CD14-positive monocyte (primary cell): ENCODE measurements around the gene GREM1. TPM values are rescaled to one million over a fixed set of nuclear protein-coding genes. Genes with fewer than 3 reads are reported as not detected.

Experiments used
- DNase-seq, 3 donors: peaks; one replicate each; pipeline ENCODE4 v3.0.0-alpha.2; 2011 to 2022
- H2AFZ ChIP-seq: 2 replicates; pipeline ENCODE4 v1.6.0; 2012; ENCODE audit warnings: mild to moderate bottlenecking, low read depth, low read length, inconsistent platforms; ENCODE audit not compliant: insufficient read depth, poor library complexity, severe bottlenecking
- H3K27ac ChIP-seq, 2 donors: 1 replicate in 1 of 2; 2 replicates in 1 of 2; pipeline ENCODE4 v1.5.1; 2012 to 2013; ENCODE audit warnings: low read length in 2 of 2, control low read depth in 1 of 2, inconsistent platforms in 1 of 2, low read depth in 1 of 2, mild to moderate bottlenecking in 1 of 2
- H3K27me3 ChIP-seq, 2 donors: one replicate each; pipeline versions ENCODE4 v1.6.0 to v1.6.1; 2011 to 2013; ENCODE audit warnings: low read length in 2 of 2; ENCODE audit not compliant: control insufficient read depth in 2 of 2, insufficient read depth in 2 of 2
- H3K36me3 ChIP-seq, 2 donors: replicated peaks in 1 of 2; 1 replicate in 1 of 2; 2 replicates in 1 of 2; pipeline versions ENCODE4 v1.5.1 to v1.6.1; 2012 to 2013; ENCODE audit warnings: low read length in 2 of 2, control low read depth in 1 of 2, inconsistent platforms in 1 of 2, mild to moderate bottlenecking in 1 of 2; ENCODE audit not compliant: insufficient read depth in 2 of 2, control insufficient read depth in 1 of 2
- H3K4me1 ChIP-seq, 2 donors: 1 replicate in 1 of 2; 2 replicates in 1 of 2; pipeline versions ENCODE4 v1.5.1 to v1.6.1; 2012 to 2013; ENCODE audit warnings: low read length in 2 of 2, control low read depth in 1 of 2, inconsistent platforms in 1 of 2, mild to moderate bottlenecking in 1 of 2, moderate library complexity in 1 of 2; ENCODE audit not compliant: insufficient read depth in 2 of 2, control insufficient read depth in 1 of 2
- H3K4me2 ChIP-seq: replicated peaks from 2 replicates; pipeline ENCODE3; 2012; ENCODE audit warnings: low read length, moderate library complexity, mild to moderate bottlenecking; ENCODE audit not compliant: poor library complexity, severe bottlenecking; ENCODE audit errors: extremely low read depth
- H3K4me3 ChIP-seq, 3 experiments: fragments of 200-600 bp in 1 of 3; sonication (generic) in 1 of 3; replicated peaks in 1 of 3; 1 replicate in 2 of 3; 2 replicates in 1 of 3; pipeline ENCODE4 v1.5.1; 2011 to 2013; ENCODE audit warnings: low read length in 3 of 3, mild to moderate bottlenecking in 3 of 3, control low read depth in 2 of 3, low read depth in 2 of 3, inconsistent platforms in 1 of 3, moderate library complexity in 1 of 3
- H3K79me2 ChIP-seq: 2 replicates; pipeline ENCODE4 v1.6.0; 2012; ENCODE audit warnings: mild to moderate bottlenecking, control low read depth, inconsistent platforms, low read length, moderate library complexity; ENCODE audit not compliant: insufficient read depth
- H3K9ac ChIP-seq: 2 replicates; pipeline ENCODE4 v1.6.0; 2017; ENCODE audit warnings: low read length, mild to moderate bottlenecking; ENCODE audit not compliant: insufficient read depth, poor library complexity, severe bottlenecking
- H3K9me3 ChIP-seq, 2 donors: replicated peaks in 1 of 2; 1 replicate in 1 of 2; 2 replicates in 1 of 2; pipeline versions ENCODE4 v1.5.1 to v1.6.1; 2012 to 2013; ENCODE audit warnings: low read length in 2 of 2, control low read depth in 1 of 2; ENCODE audit not compliant: control insufficient read depth in 1 of 2, insufficient read depth in 1 of 2
- H4K20me1 ChIP-seq: 2 replicates; pipeline ENCODE4 v1.6.0; 2012; ENCODE audit warnings: mild to moderate bottlenecking, low read length, control low read depth, moderate library complexity; ENCODE audit not compliant: insufficient read depth
- H3K27ac Mint-ChIP-seq, 7 donors: one replicate each; pipeline ENCODE4 v1.8.0; 2020; ENCODE audit warnings: mild to moderate bottlenecking in 7 of 7, mixed read lengths in 7 of 7, moderate library complexity in 6 of 7, inconsistent platforms in 2 of 7
- H3K27me3 Mint-ChIP-seq, 3 donors: one replicate each; pipeline ENCODE4 v1.8.0; 2021 to 2022; ENCODE audit warnings: low read depth in 3 of 3, mild to moderate bottlenecking in 3 of 3, mixed read lengths in 3 of 3, moderate library complexity in 3 of 3, inconsistent platforms in 1 of 3
- H3K36me3 Mint-ChIP-seq, 2 donors: one replicate each; pipeline ENCODE4 v1.8.0; 2020; ENCODE audit warnings: mixed read lengths in 2 of 2, inconsistent platforms in 1 of 2, mild to moderate bottlenecking in 1 of 2
- H3K4me1 Mint-ChIP-seq: one replicate; pipeline ENCODE4 v1.8.0; 2020; ENCODE audit warnings: mild to moderate bottlenecking, mixed read lengths
- H3K4me3 Mint-ChIP-seq, 2 donors: one replicate each; pipeline ENCODE4 v1.8.0; 2020; ENCODE audit warnings: mild to moderate bottlenecking in 2 of 2, mixed read lengths in 2 of 2, moderate library complexity in 1 of 2
- H3K9me3 Mint-ChIP-seq, 7 donors: one replicate each; pipeline ENCODE4 v1.8.0; 2020 to 2022; ENCODE audit warnings: mixed read lengths in 7 of 7, mild to moderate bottlenecking in 6 of 7, moderate library complexity in 6 of 7, inconsistent platforms in 2 of 7
- WGBS: methylation state at CpG from one replicate; pipeline ENCODE4 v1.1.5; 2013; ENCODE audit warnings: missing lambda C conversion rate; ENCODE audit not compliant: insufficient coverage; 5-methylcytosine and 5-hydroxymethylcytosine counted together
- intact Hi-C, 2 donors: fragments of 100-400 bp; cut with micrococcal nuclease; formaldehyde crosslinking; loops; one replicate each; pipeline versions ENCODE4 v1.15.0 to v1.15.1; 2023
- polyA plus RNA-seq, 3 donors: library from polyadenylated mRNA; depleted of rRNA in 1 of 3; unstranded in 2 of 3; stranded (reverse) in 1 of 3; fragments of 300-500 nt in 2 of 3; fragments of >200 nt in 1 of 3; fragmentation: Illumina TruSeq in 2 of 3; gene quantifications; 1 replicate in 2 of 3; 2 replicates in 1 of 3; pipeline ENCODE4 v1.2.3, GENCODE V29; 2012 to 2021
- TF ChIP-seq, protein P1 (sequence below): fragments of 200-600 bp; IDR thresholded peaks from one replicate; pipeline ENCODE4 v1.8.0; 2022; ENCODE audit warnings: antibody characterized with exemption, mild to moderate bottlenecking

GREM1 gene
- polyA plus RNA-seq, 3 donors, result not detected

DNA sequence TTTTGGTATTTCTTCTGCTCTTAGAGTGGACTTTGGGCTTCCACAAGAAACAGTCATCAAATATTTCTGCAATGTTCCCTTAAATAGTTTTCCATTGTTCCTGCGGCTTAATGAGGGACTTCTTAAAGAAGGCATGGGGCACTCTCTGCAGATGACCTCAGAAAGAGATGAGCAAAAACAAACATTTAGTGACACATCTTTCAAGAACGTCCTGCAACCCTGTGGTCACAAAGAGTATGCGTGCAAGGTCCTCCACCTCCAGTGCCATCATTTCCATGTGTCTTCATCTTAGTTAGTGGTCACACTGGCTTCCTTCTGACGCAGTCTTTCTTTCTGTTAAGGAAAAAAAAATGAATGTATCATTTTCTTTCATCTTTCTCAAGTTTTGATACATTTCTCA lies 56.2 kb downstream of the GREM1 start:
- H4K20me1 ChIP-seq, result no peaks in the 10 kb centered on the region
- no peak overlapping the region for H3K4me2 ChIP-seq
- H3K4me1 ChIP-seq, result no peaks in the 10 kb centered on the region
- H3K27me3 ChIP-seq, result no peaks in the 10 kb centered on the region
- TF ChIP-seq, protein P1, sequence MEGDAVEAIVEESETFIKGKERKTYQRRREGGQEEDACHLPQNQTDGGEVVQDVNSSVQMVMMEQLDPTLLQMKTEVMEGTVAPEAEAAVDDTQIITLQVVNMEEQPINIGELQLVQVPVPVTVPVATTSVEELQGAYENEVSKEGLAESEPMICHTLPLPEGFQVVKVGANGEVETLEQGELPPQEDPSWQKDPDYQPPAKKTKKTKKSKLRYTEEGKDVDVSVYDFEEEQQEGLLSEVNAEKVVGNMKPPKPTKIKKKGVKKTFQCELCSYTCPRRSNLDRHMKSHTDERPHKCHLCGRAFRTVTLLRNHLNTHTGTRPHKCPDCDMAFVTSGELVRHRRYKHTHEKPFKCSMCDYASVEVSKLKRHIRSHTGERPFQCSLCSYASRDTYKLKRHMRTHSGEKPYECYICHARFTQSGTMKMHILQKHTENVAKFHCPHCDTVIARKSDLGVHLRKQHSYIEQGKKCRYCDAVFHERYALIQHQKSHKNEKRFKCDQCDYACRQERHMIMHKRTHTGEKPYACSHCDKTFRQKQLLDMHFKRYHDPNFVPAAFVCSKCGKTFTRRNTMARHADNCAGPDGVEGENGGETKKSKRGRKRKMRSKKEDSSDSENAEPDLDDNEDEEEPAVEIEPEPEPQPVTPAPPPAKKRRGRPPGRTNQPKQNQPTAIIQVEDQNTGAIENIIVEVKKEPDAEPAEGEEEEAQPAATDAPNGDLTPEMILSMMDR, result no peak
- no peaks in the 10 kb centered on the region for H3K79me2 ChIP-seq
- no peak overlapping the region for H3K27ac ChIP-seq
- Mint-ChIP-seq H3K4me3 (no peak overlapping the region), H3K27me3 (peaks cover 0 to 10% (median 2%) of the 10 kb centered on the region in 3 donors), H3K27ac (no peak overlapping the region), H3K36me3 (peaks cover 11 to 21% of the 10 kb centered on the region in 2 donors), H3K4me1 (no peaks in the 10 kb centered on the region), H3K9me3 (peaks cover 0 to 4% (median 1%) of the 10 kb centered on the region in 7 donors)
- H2AFZ ChIP-seq, result no peak overlapping the region
- 81% methylated on average over 3 of the region's 4 CpGs for WGBS
- H3K4me3 ChIP-seq, result no peak overlapping the region
- DNase-seq, result no peak
- peaks cover 6 to 22% of the 10 kb centered on the region in 2 donors for H3K36me3 ChIP-seq
- intact Hi-C loops, result no loop called here
- peaks cover 0 to 3% of the 10 kb centered on the region in 2 donors for H3K9me3 ChIP-seq
- H3K9ac ChIP-seq, result no peak overlapping the region

DNA sequence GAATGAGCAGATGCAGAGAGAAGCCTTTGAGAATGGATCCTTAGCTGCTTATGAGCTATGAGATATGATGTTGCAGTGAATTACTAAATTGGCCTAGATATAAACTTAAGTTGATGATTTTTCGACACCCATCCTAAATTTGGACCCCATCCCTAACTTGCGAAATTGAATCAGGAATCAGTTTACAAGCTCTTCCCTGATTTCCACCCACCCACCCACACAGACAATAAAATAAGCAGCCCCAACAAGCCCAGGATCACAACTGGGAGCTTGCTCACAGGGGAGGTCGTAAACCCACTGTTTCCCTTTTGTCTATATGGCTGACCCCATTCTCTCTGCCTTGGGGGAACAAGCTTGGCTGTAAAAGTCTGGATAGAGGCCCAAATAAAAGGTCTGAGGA lies 57.3 kb downstream of the GREM1 start:
- Mint-ChIP-seq H3K9me3 (peaks cover 0 to 4% (median under 1%) of the 10 kb centered on the region in 7 donors), H3K4me3 (no peak overlapping the region), H3K36me3 (peaks cover 11 to 21% of the 10 kb centered on the region in 2 donors), H3K27ac (no peak overlapping the region), H3K4me1 (no peaks in the 10 kb centered on the region), H3K27me3 (peaks cover 0 to 8% (median 2%) of the 10 kb centered on the region in 3 donors)
- H3K4me2 ChIP-seq, result no peak overlapping the region
- no peaks in the 10 kb centered on the region for H3K4me1 ChIP-seq
- no peak overlapping the region for H3K27ac ChIP-seq
- no peak overlapping the region for H3K4me3 ChIP-seq
- WGBS, result 100% methylated on average over 1 of the region's 3 CpGs
- peaks cover 6 to 22% of the 10 kb centered on the region in 2 donors for H3K36me3 ChIP-seq
- no peak overlapping the region for H2AFZ ChIP-seq
- no peak overlapping the region for H3K9ac ChIP-seq
- intact Hi-C loops, result no loop called here
- no peak for DNase-seq
- no peaks in the 10 kb centered on the region for H3K79me2 ChIP-seq
- peaks cover 0 to 7% of the 10 kb centered on the region in 2 donors for H3K9me3 ChIP-seq
- H4K20me1 ChIP-seq, result no peaks in the 10 kb centered on the region
- TF ChIP-seq, protein P1, result no peak
- no peaks in the 10 kb centered on the region for H3K27me3 ChIP-seq
